ENCODE results near the gene KLF13.

Gene KLF13

DNA sequence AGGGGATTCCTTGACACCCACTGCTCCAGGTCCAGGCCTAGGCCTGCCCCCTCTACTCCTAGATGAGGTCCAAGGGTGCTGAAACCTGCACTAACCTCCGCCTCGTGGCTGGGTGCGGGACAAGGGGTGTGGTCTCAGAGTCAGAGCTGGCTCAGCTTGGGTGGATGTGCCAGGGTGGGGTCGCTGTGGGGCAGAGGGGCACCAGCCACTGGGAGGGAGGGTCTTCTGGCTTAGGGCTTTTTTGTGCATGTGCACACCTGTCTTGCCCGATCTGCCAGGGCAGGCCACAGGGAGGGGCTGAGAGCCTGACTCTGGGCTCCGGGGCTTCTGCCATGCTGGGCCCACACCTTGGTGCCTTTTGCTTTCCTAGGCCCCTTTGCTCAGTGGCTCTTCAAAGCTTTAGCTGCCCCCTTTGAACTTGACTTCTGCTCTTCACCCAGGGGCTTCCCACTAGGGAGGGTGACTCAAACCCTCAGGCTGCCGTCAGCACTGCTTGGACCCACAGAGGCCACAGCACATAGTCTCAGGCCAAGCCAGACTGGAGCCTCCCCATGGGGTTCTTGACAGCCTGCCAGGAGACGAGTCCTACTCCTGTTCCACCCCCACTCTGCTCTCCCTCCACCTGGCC is 73.0 kb downstream of the KLF13 start:
- Histone ChIP-seq H3K27me3 (ENCODE audit: control insufficient read depth in 1 of 2, insufficient read depth in 2 of 2, low read length in 2 of 2) (no peaks in the 10 kb centered on the region), H3K36me3 (ENCODE audit: control insufficient read depth in 2 of 2, insufficient read depth in 2 of 2, low read length in 2 of 2) (no peaks in the 10 kb centered on the region), H3K9ac (ENCODE audit: low read length in 2 of 2) (no peak overlapping the region), H3K4me3 (ENCODE audit: low read length in 2 of 2) (no peak overlapping the region), H3K27ac (ENCODE audit: low read length) (no peak overlapping the region), H3K4me1 (ENCODE audit: control insufficient read depth, insufficient read depth, low read length) (peaks cover 8% of the 10 kb centered on the region), H3K9me3 (ENCODE audit: control insufficient read depth in 2 of 2, low read length in 2 of 2) (no peaks in the 10 kb centered on the region)

DNA sequence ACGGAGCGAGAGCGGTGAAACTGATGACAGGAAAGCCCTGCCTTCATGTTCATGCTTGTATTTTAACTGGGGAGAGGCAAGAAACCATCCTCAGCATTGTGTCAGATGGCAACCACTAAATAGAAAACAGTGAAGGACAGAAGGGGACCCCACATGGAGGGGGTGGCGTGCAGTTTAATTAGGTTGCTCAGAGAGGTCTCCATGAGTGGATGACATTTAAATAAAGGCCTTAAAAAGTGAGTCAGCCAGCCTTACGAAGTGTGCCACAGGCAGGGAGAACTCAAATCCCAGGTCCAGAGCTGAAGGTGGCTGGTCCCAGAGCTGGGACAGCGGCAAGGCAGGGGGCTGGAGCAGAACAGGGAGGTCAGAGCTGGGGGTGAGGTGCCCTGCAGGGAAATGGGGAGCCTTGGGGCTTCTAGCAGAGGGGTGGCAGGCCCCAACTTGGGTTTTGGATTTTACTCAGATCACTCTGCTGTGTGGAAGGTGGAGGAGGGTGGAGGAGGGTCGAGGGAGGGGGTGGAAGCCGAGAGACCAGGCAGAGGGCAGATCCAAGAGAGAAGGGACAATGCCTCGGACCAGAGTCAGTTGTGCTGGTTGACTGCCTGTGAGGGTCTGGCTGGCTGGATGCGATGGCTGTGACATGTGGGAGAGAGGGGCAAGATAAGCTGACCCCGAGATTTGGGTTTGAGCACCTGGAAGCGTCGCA is 73.7 kb downstream of the KLF13 start:
- Histone ChIP-seq H3K4me1 (ENCODE audit: control insufficient read depth, insufficient read depth, low read length) (peaks cover 8% of the 10 kb centered on the region), H3K36me3 (ENCODE audit: control insufficient read depth in 2 of 2, insufficient read depth in 2 of 2, low read length in 2 of 2) (no peaks in the 10 kb centered on the region), H3K4me3 (ENCODE audit: low read length in 2 of 2) (no peak overlapping the region), H3K27me3 (ENCODE audit: control insufficient read depth in 1 of 2, insufficient read depth in 2 of 2, low read length in 2 of 2) (no peaks in the 10 kb centered on the region), H3K9ac (ENCODE audit: low read length in 2 of 2) (no peak overlapping the region), H3K9me3 (ENCODE audit: control insufficient read depth in 2 of 2, low read length in 2 of 2) (no peaks in the 10 kb centered on the region), H3K27ac (ENCODE audit: low read length) (no peak overlapping the region)

DNA sequence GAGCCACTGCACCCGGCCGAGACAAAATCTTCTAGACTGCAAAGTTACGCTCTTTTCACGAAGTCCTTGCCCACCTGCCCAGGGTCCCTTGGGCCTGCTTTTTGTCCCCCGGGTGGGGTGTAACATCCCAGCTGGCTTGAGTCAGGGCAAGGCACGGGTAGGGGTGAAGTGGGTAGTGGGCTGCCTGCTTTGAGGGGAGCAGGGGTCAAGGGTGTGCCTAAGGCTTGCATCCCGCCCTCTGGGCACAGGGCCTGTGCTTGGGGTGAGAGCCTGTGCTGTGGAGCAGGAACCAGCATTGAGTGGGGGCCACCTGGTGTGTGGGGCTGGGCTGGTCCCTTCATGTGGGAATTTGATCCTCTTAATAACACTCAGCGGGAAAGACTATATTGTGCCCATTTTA is 74.6 kb downstream of the KLF13 start:
- Histone ChIP-seq H3K36me3 (ENCODE audit: control insufficient read depth in 2 of 2, insufficient read depth in 2 of 2, low read length in 2 of 2) (no peaks in the 10 kb centered on the region), H3K9ac (ENCODE audit: low read length in 2 of 2) (no peak overlapping the region), H3K4me3 (ENCODE audit: low read length in 2 of 2) (no peak overlapping the region), H3K4me1 (ENCODE audit: control insufficient read depth, insufficient read depth, low read length) (peaks cover 8% of the 10 kb centered on the region), H3K27ac (ENCODE audit: low read length) (no peak overlapping the region), H3K27me3 (ENCODE audit: control insufficient read depth in 1 of 2, insufficient read depth in 2 of 2, low read length in 2 of 2) (no peaks in the 10 kb centered on the region), H3K9me3 (ENCODE audit: control insufficient read depth in 2 of 2, low read length in 2 of 2) (no peaks in the 10 kb centered on the region)

DNA sequence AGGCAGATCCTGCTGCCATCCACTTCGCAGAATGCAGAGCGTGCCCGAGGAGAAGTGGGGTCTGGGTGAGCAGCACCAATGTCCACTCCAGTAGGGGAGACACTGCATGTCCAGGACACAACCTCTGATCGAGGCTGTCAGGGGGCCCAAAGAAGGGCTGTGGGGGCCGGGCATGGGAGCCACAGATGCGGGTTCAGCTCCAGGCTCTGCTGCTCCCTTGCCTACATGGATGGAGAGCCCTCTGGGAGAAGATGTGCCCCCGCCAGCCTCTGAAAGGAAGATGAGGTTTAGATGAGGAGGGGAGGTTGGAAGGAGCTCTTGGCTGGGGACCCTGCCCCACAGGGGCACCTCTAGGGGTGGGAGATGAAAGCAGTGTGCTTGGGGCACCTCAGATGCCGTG is 75.4 kb downstream of the KLF13 start:
- Histone ChIP-seq H3K27me3 (ENCODE audit: control insufficient read depth in 1 of 2, insufficient read depth in 2 of 2, low read length in 2 of 2) (no peaks in the 10 kb centered on the region), H3K4me1 (ENCODE audit: control insufficient read depth, insufficient read depth, low read length) (peaks cover 6% of the 10 kb centered on the region), H3K27ac (ENCODE audit: low read length) (no peak overlapping the region), H3K9me3 (ENCODE audit: control insufficient read depth in 2 of 2, low read length in 2 of 2) (no peaks in the 10 kb centered on the region), H3K36me3 (ENCODE audit: control insufficient read depth in 2 of 2, insufficient read depth in 2 of 2, low read length in 2 of 2) (no peaks in the 10 kb centered on the region), H3K9ac (ENCODE audit: low read length in 2 of 2) (no peak overlapping the region), H3K4me3 (ENCODE audit: low read length in 2 of 2) (no peak overlapping the region)

DNA sequence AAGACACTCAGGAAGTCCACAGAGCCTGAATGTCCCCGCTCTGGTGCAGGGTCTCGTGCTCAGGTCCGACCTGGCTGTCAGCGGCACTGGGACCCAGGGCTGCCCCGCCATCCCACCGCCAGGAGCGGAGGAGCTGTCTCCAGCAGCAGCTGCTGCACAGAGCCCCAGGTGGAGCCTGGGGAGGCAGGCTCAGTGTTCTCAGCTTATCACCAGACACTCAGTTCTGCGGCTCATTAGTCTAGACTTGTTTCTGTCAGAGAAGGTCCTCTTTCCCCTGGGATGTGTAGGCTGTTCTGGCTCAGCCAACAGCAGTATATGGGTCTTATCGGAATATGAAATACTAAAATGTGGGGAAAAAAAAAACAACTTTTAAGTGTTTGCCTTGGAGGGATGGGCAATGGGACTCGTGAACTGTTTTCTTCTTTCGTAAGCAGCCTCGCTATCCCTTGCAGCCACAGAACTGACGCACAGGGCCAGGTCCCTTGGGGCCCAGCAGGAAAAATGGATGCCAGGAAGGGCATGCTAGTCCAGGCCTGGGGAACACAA is 75.9 kb downstream of the KLF13 start:
- Histone ChIP-seq H3K4me3 (ENCODE audit: low read length in 2 of 2) (no peak overlapping the region), H3K27ac (ENCODE audit: low read length) (no peak overlapping the region), H3K9ac (ENCODE audit: low read length in 2 of 2) (no peak overlapping the region), H3K27me3 (ENCODE audit: control insufficient read depth in 1 of 2, insufficient read depth in 2 of 2, low read length in 2 of 2) (no peaks in the 10 kb centered on the region), H3K36me3 (ENCODE audit: control insufficient read depth in 2 of 2, insufficient read depth in 2 of 2, low read length in 2 of 2) (no peaks in the 10 kb centered on the region), H3K4me1 (ENCODE audit: control insufficient read depth, insufficient read depth, low read length) (peaks cover 3% of the 10 kb centered on the region), H3K9me3 (ENCODE audit: control insufficient read depth in 2 of 2, low read length in 2 of 2) (no peaks in the 10 kb centered on the region)

DNA sequence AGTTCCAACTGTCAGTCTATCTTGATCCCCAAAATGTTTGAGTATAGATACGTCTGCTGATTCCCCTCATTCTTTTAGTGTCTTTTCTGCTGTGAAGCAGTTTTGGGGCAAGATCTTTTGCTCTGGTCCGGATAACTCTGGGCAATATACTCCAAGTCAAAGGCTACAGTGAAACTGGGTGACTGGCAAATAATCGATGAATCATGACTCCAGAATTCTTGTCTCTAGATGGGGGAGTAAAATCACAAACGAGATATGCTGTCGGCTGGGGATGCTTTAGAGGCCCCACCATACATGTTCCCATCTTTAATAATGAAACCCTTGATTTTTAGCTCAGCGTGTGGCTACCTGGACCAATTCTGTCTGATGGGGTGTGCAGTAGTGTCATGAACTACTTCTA is 76.5 kb downstream of the KLF13 start:
- Histone ChIP-seq H3K27ac (ENCODE audit: low read length) (no peak overlapping the region), H3K9me3 (ENCODE audit: control insufficient read depth in 2 of 2, low read length in 2 of 2) (no peaks in the 10 kb centered on the region), H3K9ac (ENCODE audit: low read length in 2 of 2) (no peak overlapping the region), H3K4me1 (ENCODE audit: control insufficient read depth, insufficient read depth, low read length) (peaks cover 3% of the 10 kb centered on the region), H3K36me3 (ENCODE audit: control insufficient read depth in 2 of 2, insufficient read depth in 2 of 2, low read length in 2 of 2) (no peaks in the 10 kb centered on the region), H3K4me3 (ENCODE audit: low read length in 2 of 2) (no peak overlapping the region), H3K27me3 (ENCODE audit: control insufficient read depth in 1 of 2, insufficient read depth in 2 of 2, low read length in 2 of 2) (no peaks in the 10 kb centered on the region)

DNA sequence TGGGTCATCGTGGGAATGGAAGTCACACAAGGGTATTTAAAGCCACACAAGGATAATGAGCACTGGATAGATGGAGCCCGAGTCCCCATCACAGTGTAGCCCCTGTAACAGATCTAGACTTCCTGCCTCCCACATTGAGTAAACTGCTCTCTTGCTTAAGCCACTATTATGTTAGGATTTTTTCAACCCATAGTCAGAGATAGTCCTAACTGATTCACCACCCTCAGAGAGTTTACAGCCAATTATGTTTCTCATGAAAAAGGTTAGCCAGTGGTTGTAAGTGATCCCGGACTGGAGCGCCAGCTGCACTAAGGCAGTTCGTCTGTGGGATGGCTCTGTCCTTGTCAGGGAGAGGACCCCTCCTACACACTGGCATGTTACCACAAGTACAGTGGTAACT is 77.0 kb downstream of the KLF13 start:
- H3K36me3 ChIP-seq (ENCODE audit: control insufficient read depth in 2 of 2, insufficient read depth in 2 of 2, low read length in 2 of 2) = no peaks in the 10 kb centered on the region
- H3K4me1 ChIP-seq (ENCODE audit: control insufficient read depth, insufficient read depth, low read length) = no peaks in the 10 kb centered on the region
- no peaks in the 10 kb centered on the region for H3K9me3 ChIP-seq (ENCODE audit: control insufficient read depth in 2 of 2, low read length in 2 of 2)
- no peak overlapping the region for H3K27ac ChIP-seq (ENCODE audit: low read length)
- H3K27me3 ChIP-seq (ENCODE audit: control insufficient read depth in 1 of 2, insufficient read depth in 2 of 2, low read length in 2 of 2) = no peaks in the 10 kb centered on the region
- H3K4me3 ChIP-seq (ENCODE audit: low read length in 2 of 2) = no peak overlapping the region
- H3K9ac ChIP-seq (ENCODE audit: low read length in 2 of 2) = no peak overlapping the region

DNA sequence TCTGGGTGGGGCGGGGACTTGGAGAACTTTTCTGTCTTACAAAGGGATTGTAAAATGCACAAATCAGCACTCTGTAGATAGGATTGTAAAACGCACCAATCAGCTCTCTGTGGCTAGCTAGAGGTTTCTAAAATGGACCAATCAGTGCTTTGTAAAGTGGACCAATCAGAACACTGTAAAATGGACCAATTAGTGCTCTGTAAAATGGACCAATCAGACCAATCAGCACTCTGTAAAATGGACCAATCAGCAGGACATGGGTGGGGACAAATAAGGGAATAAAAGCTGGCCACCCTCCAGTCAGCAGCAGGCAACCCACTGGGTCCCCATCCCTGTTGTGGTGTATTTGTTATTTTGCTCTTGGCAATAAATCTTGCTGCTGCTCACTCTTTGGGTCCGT is 77.7 kb downstream of the KLF13 start:
- no peaks in the 10 kb centered on the region for H3K27me3 ChIP-seq (ENCODE audit: control insufficient read depth in 1 of 2, insufficient read depth in 2 of 2, low read length in 2 of 2)
- no peak overlapping the region for H3K9ac ChIP-seq (ENCODE audit: low read length in 2 of 2)
- no peak overlapping the region for H3K4me3 ChIP-seq (ENCODE audit: low read length in 2 of 2)
- H3K4me1 ChIP-seq (ENCODE audit: control insufficient read depth, insufficient read depth, low read length) = no peaks in the 10 kb centered on the region
- H3K27ac ChIP-seq (ENCODE audit: low read length) = no peak overlapping the region
- H3K9me3 ChIP-seq (ENCODE audit: control insufficient read depth in 2 of 2, low read length in 2 of 2) = no peaks in the 10 kb centered on the region
- H3K36me3 ChIP-seq (ENCODE audit: control insufficient read depth in 2 of 2, insufficient read depth in 2 of 2, low read length in 2 of 2) = no peaks in the 10 kb centered on the region

DNA sequence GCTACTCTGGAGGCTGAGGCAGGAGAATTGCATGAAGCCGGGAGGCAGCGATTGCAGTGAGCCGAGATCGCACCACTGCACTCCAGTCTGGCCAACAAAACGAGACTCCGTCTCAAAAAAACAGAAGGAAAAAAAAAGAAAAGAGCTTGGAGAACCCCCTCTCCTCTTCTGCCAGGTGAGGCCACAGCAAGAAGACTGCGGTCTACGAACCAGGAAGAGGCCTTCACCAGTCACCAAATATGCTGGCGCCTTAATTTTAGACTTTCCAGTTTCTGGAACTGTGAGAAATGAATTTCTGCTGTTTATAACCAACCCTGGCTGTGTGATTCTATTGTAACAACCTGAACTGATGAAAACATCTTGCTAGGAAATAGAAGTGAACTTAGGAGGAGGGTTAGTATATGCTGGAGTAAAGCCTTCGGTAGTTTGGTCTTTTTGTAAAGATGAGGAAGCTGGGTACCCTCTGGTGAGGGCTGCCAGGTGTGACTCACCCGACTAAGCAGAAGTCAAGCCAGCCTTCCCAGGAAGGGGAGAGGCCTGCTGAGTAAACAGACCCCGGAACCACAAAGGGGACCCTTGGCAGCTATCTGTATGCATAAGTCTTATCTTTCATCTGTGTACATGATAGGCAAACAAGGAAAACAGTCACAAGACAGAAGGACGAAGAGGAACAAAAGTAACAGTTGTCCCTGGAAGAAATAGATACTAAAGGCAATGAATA is 78.7 kb downstream of the KLF13 start:
- no peaks in the 10 kb centered on the region for H3K9me3 ChIP-seq (ENCODE audit: control insufficient read depth in 2 of 2, low read length in 2 of 2)
- H3K4me1 ChIP-seq (ENCODE audit: control insufficient read depth, insufficient read depth, low read length) = no peaks in the 10 kb centered on the region
- no peak overlapping the region for H3K27ac ChIP-seq (ENCODE audit: low read length)
- no peaks in the 10 kb centered on the region for H3K36me3 ChIP-seq (ENCODE audit: control insufficient read depth in 2 of 2, insufficient read depth in 2 of 2, low read length in 2 of 2)
- H3K9ac ChIP-seq (ENCODE audit: low read length in 2 of 2) = no peak overlapping the region
- no peaks in the 10 kb centered on the region for H3K27me3 ChIP-seq (ENCODE audit: control insufficient read depth in 1 of 2, insufficient read depth in 2 of 2, low read length in 2 of 2)
- no peak overlapping the region for H3K4me3 ChIP-seq (ENCODE audit: low read length in 2 of 2)

DNA sequence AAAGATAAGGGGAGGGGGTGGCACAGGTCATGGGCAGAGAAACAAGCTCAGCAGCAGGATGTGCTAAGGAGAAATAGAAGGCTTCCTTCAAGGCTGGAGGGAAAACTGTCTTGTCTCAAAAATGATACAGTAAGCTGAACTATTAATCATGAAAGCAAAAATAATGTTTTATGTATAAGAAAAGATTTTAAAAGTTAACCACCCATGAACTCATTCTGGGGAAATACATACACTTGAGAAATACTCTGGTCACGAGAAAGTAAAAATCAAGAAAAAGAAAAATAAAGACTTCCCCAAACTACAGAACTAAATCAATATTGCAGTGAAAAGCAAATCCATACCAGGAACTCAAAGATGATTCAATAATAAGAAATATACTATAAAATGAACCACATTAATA is 80.7 kb downstream of the KLF13 start:
- no peaks in the 10 kb centered on the region for H3K4me1 ChIP-seq (ENCODE audit: control insufficient read depth, insufficient read depth, low read length)
- H3K27ac ChIP-seq (ENCODE audit: low read length) = no peak overlapping the region
- H3K9ac ChIP-seq (ENCODE audit: low read length in 2 of 2) = no peak overlapping the region
- H3K27me3 ChIP-seq (ENCODE audit: control insufficient read depth in 1 of 2, insufficient read depth in 2 of 2, low read length in 2 of 2) = no peaks in the 10 kb centered on the region
- no peak overlapping the region for H3K4me3 ChIP-seq (ENCODE audit: low read length in 2 of 2)
- no peaks in the 10 kb centered on the region for H3K36me3 ChIP-seq (ENCODE audit: control insufficient read depth in 2 of 2, insufficient read depth in 2 of 2, low read length in 2 of 2)
- no peaks in the 10 kb centered on the region for H3K9me3 ChIP-seq (ENCODE audit: control insufficient read depth in 2 of 2, low read length in 2 of 2)

DNA sequence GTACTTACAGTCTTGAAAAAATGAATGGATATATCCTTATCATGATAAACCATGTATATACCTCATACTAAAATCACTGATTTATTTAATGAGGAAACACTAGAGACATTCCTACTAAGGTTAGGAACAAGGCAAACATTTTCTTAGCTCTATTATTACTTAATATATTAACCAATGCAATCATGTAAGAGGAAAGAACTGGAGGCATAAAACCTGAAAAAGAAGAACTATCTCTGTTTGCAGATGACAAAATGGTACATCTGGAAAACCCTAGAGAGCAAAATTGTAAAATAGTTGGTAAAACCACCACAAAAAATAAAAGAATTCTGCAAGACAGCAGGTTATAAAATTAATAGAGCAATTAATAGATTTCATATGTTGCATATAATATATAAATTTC is 81.2 kb downstream of the KLF13 start:
- Histone ChIP-seq H3K4me1 (ENCODE audit: control insufficient read depth, insufficient read depth, low read length) (no peaks in the 10 kb centered on the region), H3K36me3 (ENCODE audit: control insufficient read depth in 2 of 2, insufficient read depth in 2 of 2, low read length in 2 of 2) (no peaks in the 10 kb centered on the region), H3K9ac (ENCODE audit: low read length in 2 of 2) (no peak overlapping the region), H3K9me3 (ENCODE audit: control insufficient read depth in 2 of 2, low read length in 2 of 2) (no peaks in the 10 kb centered on the region), H3K27ac (ENCODE audit: low read length) (no peak overlapping the region), H3K4me3 (ENCODE audit: low read length in 2 of 2) (no peak overlapping the region), H3K27me3 (ENCODE audit: control insufficient read depth in 1 of 2, insufficient read depth in 2 of 2, low read length in 2 of 2) (no peaks in the 10 kb centered on the region)

Data from stomach smooth muscle (tissue), 2 donors.